Parathyroid adenoma (tissue), 2 donors: Measurements from ENCODE around the gene ARMC5.

ENCODE experiments used
- H2AFZ ChIP-seq: fragments of 300-600 bp; sonication (generic); one replicate; pipeline ENCODE4 v1.7.0; 2017; ENCODE audit warnings: antibody characterized with exemption, mild to moderate bottlenecking
- H3K27ac ChIP-seq: fragments of 300-600 bp; sonication (generic); one replicate; pipeline ENCODE4 v1.7.0; 2017
- H3K27me3 ChIP-seq: fragments of 300-600 bp; sonication (generic); one replicate; pipeline ENCODE4 v1.7.0; 2017; ENCODE audit warnings: low read length; ENCODE audit not compliant: control insufficient read depth, insufficient read depth
- H3K36me3 ChIP-seq: fragments of 300-600 bp; sonication (generic); one replicate; pipeline ENCODE4 v1.7.0; 2017; ENCODE audit warnings: low read length; ENCODE audit not compliant: control insufficient read depth, insufficient read depth
- H3K4me1 ChIP-seq: fragments of 300-600 bp; sonication (generic); one replicate; pipeline ENCODE4 v1.7.0; 2017; ENCODE audit warnings: control low read depth
- H3K4me2 ChIP-seq: fragments of 300-600 bp; sonication (generic); one replicate; pipeline ENCODE4 v1.7.0; 2017; ENCODE audit warnings: low read length
- H3K4me3 ChIP-seq: fragments of 300-600 bp; sonication (generic); one replicate; pipeline ENCODE4 v1.7.0; 2017; ENCODE audit warnings: low read depth, low read length
- H3K79me2 ChIP-seq: fragments of 300-600 bp; sonication (generic); one replicate; pipeline ENCODE4 v1.7.0; 2017; ENCODE audit warnings: control low read depth
- H3K9ac ChIP-seq: fragments of 300-600 bp; sonication (generic); one replicate; pipeline ENCODE4 v1.7.0; 2017; ENCODE audit warnings: mild to moderate bottlenecking
- H3K9me3 ChIP-seq: fragments of 300-600 bp; sonication (generic); one replicate; pipeline ENCODE4 v1.7.0; 2017; ENCODE audit warnings: low read length; ENCODE audit not compliant: control insufficient read depth
- TF ChIP-seq, protein P1 (sequence below): fragments of 300-600 bp; sonication (generic); IDR thresholded peaks from one replicate; pipeline ENCODE4 v1.7.0; 2017; ENCODE audit warnings: antibody characterized with exemption, mild to moderate bottlenecking
- donor health status: primary hyperparathyroidism.

Gene ARMC5

DNA sequence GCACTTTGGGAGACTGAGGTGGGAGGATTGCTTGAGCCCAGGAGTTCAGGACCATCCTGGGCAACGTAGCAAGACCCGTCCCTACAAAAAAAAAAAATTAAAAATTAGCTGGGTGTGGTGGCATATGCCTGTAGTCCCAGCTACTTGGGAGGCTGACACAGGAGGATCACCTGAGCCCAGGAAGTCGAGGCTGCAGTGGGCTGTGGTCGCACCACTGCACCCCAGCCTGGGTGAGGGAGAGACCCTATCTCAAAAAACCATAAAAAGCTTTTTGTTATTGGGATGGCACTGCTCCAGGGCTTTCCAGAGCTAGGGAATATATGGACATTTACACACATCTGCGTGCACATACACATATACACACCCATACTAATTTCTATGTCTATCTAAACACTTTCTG, 8.1 kb upstream of the ARMC5 start:
- Histone ChIP-seq H3K9ac (no peak overlapping the region), H3K9me3 (no peaks in the 10 kb centered on the region), H3K4me3 (peak overlapping the region; percentile 4), H2AFZ (peak overlapping the region; percentile 51), H3K4me2 (peak overlapping the region; percentile 4), H3K4me1 (peaks cover 35% of the 10 kb centered on the region), H3K27me3 (no peaks in the 10 kb centered on the region), H3K36me3 (no peaks in the 10 kb centered on the region), H3K27ac (peak overlapping the region; percentile 74), H3K79me2 (peaks cover 20% of the 10 kb centered on the region)
- TF ChIP-seq, protein P1, sequence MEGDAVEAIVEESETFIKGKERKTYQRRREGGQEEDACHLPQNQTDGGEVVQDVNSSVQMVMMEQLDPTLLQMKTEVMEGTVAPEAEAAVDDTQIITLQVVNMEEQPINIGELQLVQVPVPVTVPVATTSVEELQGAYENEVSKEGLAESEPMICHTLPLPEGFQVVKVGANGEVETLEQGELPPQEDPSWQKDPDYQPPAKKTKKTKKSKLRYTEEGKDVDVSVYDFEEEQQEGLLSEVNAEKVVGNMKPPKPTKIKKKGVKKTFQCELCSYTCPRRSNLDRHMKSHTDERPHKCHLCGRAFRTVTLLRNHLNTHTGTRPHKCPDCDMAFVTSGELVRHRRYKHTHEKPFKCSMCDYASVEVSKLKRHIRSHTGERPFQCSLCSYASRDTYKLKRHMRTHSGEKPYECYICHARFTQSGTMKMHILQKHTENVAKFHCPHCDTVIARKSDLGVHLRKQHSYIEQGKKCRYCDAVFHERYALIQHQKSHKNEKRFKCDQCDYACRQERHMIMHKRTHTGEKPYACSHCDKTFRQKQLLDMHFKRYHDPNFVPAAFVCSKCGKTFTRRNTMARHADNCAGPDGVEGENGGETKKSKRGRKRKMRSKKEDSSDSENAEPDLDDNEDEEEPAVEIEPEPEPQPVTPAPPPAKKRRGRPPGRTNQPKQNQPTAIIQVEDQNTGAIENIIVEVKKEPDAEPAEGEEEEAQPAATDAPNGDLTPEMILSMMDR: no peak

DNA sequence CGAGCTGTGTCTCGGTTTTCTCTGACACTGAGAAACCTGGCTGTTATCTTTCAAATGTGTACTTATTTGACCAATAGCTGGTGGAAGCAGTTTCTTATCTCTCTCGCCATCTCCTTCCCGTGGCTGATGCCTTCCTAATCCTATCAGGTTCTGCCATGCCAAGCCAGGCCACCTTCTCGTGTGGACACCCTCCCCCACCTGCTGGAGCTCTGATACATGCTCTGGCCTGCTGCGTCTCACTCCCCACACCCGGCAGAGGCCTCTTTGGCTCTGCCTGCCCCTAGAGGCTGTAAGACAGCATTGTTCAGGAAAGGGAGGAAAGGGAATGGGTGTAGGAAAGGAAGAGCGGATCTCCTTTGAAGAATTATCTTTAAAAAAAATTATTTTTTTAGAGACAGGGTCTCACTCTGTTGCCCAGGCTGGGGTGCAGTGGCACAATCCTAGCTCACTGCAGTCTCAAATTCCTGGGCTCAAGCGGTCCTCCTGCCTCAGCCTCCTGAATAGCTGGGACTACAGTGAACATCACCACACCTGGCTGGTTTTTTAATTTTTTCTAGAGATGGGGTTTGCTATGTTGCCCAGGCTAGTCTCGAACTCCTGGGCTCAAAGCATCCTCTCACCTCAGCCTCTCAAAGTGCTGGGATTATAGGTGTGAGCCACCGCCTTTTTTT, 7.5 kb upstream of the ARMC5 start:
- H3K27me3 ChIP-seq: no peaks in the 10 kb centered on the region
- H3K79me2 ChIP-seq: peaks cover 22% of the 10 kb centered on the region
- H3K4me3 ChIP-seq: peak overlapping the region; percentile 4
- TF ChIP-seq, protein P1: peak; percentile 82
- H3K4me2 ChIP-seq: peak overlapping the region; percentile 4
- peaks cover 35% of the 10 kb centered on the region for H3K4me1 ChIP-seq
- peak overlapping the region; percentile 74 for H3K27ac ChIP-seq
- no peaks in the 10 kb centered on the region for H3K36me3 ChIP-seq
- no peaks in the 10 kb centered on the region for H3K9me3 ChIP-seq
- peak overlapping the region; percentile 51 for H2AFZ ChIP-seq
- no peak overlapping the region for H3K9ac ChIP-seq

DNA sequence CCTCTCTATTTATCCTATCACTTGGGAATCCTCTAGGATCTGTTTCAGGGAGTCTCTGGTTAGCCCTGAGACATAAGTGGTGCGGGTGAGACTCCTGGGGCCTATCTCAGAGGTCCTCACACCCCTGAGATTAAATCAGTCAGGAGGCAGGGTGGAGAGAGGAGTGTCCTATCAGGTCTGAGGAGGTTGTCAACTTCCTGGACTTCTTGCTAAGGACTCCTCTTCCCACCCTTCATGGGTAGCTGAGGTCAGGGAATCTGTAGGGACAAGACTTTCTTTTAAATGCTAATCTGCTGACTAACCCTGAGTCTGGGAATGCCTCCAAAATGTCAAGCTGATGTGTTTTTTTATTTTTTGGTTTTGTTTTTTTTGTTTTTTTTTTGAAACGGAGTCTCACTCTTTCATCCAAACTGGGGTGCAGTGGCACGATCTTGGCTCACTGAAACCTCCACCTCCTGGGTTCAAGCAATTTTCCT, 6.6 kb upstream of the ARMC5 start:
- no peak overlapping the region for H3K4me3 ChIP-seq
- no peaks in the 10 kb centered on the region for H3K9me3 ChIP-seq
- peaks cover 25% of the 10 kb centered on the region for H3K79me2 ChIP-seq
- H3K4me2 ChIP-seq: peak overlapping the region; percentile 16
- peaks cover 42% of the 10 kb centered on the region for H3K4me1 ChIP-seq
- H3K36me3 ChIP-seq: no peaks in the 10 kb centered on the region
- H3K27ac ChIP-seq: peak overlapping the region; percentile 74
- no peaks in the 10 kb centered on the region for H3K27me3 ChIP-seq
- TF ChIP-seq, protein P1: no peak
- H2AFZ ChIP-seq: no peak overlapping the region
- no peak overlapping the region for H3K9ac ChIP-seq

DNA sequence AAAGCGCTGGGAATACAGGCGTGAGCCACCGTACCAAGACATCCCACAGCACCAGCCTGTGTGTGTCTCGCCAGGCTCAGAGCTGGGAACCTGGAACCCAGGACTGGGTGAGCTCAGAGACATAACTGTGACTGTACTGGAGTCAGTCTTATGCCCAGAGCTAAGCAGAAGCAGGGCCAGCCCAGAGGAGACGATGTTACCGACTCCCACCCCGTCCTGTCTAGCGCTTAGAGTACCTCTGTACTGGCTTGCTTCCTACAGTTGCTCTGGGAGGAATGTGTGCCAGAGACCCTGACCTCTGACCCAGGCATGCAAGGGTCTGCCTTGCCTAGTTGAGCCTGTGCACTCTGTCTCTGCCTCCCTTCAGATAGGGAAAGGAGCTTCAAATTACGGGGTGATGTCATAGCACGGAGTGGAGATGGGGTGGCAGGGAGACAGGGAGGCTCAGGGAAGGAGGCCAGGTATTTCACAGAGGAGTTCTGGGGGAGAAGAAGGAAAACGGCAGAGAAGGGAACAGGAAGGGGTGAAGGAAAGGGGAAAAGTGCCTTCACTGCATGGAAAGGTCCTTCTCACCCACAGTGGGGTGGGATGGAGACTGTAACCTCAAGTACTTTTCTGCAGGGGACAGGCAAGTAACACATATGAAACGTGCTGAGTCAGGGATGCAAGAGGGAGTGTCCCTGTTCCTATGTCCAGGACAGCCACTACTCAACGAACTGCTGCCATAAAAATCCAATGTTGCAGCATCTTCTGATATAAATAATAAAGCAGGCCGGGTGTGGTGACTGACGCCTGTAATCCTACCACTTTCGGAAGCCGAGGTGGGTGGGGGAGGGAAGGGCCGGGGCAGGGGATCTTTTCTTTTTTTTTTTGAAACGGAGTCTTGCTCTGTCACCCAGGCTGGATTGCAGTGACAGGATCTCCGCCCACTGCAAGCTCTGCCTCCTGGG, 5.8 kb upstream of the ARMC5 start:
- peaks cover 42% of the 10 kb centered on the region for H3K4me1 ChIP-seq

More for the DNA sequence above, 5.8 kb upstream of the ARMC5 start:
- no peak overlapping the region for H3K9ac ChIP-seq
- H3K36me3 ChIP-seq: no peaks in the 10 kb centered on the region
- H3K4me2 ChIP-seq: peak overlapping the region; percentile 16
- H3K79me2 ChIP-seq: peaks cover 25% of the 10 kb centered on the region
- no peak overlapping the region for H3K4me3 ChIP-seq
- TF ChIP-seq, protein P1: no peak
- peak overlapping the region; percentile 12 for H2AFZ ChIP-seq
- peak overlapping the region; percentile 74 for H3K27ac ChIP-seq
- no peaks in the 10 kb centered on the region for H3K9me3 ChIP-seq
- no peaks in the 10 kb centered on the region for H3K27me3 ChIP-seq
